Islet precursor cell (in vitro differentiated cells): ENCODE data around the gene BORCS6.
"Not testable (repeated sequence)": the region's sequence is repeated elsewhere in the genome, so short reads cannot be mapped to it uniquely, and the experiment has no call there.

Experiments
- DNase-seq: peaks from one replicate; pipeline ENCODE4 v3.0.0-alpha.2; 2018

BORCS6 gene

GRCh38 chr17:8189711-8190477 is at the start of gene BORCS6:
TSS of gene BORCS6 (minus strand) at chr17:8190180. CDS start at chr17:8190140, 40 bp downstream.
- peak; percentile 100 for DNase-seq

- no peak for DNase-seq
Observed at GRCh38 chr17:8237886-8238285, 47.9 kb upstream of the BORCS6 start.

DNA sequence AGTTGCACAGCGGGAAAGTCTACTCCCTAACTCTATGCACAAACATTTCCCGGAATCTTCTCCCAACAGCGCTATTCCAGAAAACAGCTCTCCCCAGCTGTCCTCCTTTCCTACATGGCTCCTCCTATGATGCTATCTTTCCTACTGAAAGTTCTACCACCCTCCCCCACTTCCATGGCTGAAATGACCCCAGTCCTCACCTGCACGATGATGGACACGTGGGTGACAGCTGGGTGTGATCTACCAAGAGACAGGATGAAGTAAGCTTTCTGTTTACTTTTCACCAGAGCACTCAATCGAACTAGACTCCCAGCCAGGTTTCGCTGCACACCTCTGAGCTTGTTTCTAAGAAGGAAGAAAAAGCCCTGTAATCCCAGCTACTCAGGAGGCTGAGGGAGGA is 47.2 kb upstream of the BORCS6 start:
- DNase-seq: no peak

DNA sequence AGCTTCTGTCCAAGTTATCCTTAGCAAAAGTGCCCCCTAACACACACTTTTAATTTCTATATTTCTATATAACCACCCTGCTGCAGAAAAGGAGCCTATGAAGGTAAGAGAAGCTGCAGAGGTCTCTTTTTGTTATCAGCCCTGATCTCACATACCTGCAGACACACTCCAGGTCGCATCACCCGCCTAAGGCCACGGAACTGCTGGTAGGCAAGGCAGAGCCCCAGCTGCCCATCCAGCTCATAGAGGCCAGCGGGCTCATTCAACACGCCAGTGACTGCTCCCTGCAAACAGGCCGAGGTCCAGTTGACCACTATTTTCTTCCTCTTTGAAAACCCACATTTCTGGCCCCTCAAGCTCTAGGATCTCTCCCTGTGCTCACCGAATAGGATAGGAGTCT is 45.7 kb upstream of the BORCS6 start:
- DNase-seq: no peak

GRCh38 chr17:8234361-8235270 is 44.6 kb upstream of the BORCS6 start:
- DNase-seq: peak; percentile 49

- peak; percentile 45 for DNase-seq
Observed at GRCh38 chr17:8231701-8232100, 41.7 kb upstream of the BORCS6 start.

- DNase-seq: peak; percentile 60
Observed at GRCh38 chr17:8227238-8227581, 37.2 kb upstream of the BORCS6 start.

DNA sequence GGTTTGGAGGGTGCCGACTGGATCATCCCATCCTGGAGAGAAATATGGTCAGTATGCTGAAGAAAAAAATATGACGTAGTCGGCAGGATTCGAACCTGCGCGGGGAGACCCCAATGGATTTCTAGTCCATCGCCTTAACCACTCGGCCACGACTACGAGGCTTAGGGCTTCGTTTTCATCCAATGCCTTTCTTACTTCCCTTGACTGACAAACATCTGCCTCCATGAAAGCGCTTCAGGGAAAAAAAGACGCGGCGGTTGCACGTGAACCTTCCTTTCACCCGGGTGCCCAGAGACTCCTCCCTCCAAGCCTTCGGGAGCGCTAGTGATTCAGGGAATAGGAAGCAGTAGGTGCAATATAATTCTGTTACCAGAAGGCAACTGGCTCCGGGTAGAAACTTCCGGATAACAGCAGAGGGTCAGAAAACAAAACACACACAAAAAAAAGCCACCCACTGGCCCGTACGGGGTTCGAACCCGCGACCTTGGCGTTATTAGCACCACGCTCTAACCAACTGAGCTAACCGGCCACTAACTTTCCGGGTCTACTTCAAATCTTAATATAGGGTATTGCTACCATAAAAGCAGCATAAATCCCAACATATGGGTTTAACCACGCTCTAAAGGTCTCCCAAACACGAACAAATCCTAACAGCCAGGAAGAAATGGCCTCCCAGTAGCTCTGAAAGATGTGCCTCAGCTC is 36.7 kb upstream of the BORCS6 start:
- DNase-seq: peak; percentile 97

DNA sequence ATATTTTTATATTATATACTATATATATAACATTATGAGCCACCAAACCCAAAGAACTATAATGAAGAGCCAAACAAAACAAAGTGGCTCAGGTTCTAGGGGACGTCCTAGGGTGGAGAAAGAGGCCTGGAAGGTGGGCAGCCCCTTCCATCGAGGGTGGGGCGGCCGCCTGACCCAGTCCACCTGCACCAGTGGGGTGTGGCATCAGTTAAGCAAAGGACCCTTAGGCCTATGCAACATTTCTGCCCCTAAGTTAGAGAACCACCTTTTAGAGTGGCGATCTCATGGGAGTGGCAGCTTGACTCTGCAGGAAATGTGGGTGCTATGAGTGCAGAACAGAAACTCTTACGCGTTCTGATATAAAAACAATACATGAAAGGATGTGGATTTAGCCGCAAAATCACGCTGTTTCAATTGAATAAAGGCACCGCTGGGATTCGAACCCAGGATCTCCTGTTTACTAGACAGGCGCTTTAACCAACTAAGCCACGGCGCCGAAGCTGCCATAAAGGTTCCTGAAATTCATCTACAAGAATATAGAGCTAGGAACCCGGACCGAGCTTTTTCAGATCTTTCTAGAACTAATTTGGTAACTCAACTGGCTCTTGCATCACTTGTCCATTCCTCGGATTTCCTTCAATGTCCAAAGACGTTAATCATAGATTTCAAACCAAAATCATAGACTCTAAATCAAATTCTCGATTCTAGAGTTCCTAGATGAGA is 36.0 kb upstream of the BORCS6 start:
- DNase-seq: peak; percentile 89

GRCh38 chr17:8224891-8225812 is 35.2 kb upstream of the BORCS6 start:
- peak; percentile 47 for DNase-seq

GRCh38 chr17:8223356-8224126 is 33.6 kb upstream of the BORCS6 start:
- peak; percentile 89 for DNase-seq

GRCh38 chr17:8222630-8223355 is 32.8 kb upstream of the BORCS6 start:
- DNase-seq: peak; percentile 98

GRCh38 chr17:8222380-8222629 is 32.3 kb upstream of the BORCS6 start:
- DNase-seq: no peak

DNA sequence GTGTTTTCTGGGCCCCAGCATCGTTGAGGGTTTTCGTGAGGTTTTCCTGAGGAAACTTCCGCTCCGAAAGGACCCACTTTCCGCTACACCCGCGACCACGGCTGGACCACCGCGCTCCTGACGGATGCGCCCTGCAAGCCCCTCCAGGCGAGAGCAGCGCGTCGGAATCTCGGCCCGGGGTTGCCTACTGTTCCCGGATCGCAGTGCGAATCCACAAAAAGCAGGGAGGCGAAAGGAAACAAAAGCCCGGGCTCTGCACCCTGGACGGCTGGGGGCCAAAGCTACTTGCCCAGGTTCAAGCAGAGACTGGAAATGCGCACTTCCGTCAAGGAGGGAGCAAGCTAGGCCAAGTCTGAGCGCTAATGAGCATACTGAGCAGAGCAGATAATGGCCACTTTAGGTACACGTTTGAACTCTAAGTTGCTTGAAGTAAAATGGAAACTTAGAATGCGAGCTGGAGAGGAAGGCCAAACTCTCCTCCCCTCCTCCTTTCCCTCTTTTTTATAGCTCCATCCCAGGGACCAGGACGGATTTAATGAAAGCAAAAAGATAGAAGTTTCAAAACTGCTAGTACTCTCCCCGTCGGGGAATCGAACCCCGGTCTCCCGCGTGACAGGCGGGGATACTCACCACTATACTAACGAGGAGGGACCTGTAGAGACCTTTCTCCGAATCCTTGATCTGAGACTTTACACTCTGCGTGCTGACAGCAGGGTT is 31.8 kb upstream of the BORCS6 start:
- DNase-seq: peak; percentile 96

- peak; percentile 98 for DNase-seq
Observed at GRCh38 chr17:8220783-8221662, 31.0 kb upstream of the BORCS6 start.

DNA sequence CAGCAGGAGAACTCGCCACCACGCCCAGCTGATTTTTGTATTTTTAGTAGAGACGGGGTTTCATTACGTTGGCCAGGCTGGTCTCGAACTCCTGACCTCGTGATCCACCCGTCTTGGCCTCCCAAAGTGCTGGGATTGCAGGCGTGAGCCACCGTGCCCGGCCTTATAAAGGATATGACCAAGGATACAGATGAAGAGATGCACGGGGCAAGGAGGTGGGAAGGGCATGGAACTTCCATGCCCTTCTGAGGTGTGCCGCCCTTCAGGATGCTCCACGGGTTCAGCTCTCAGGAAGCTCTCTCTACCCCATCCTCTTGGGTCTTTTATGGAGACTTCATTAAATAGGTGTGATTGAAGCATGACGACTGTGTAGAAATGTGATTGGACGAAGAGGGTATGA is 24.0 kb upstream of the BORCS6 start:
- not testable (repeated sequence) for DNase-seq

- peak; percentile 63 for DNase-seq
Observed at GRCh38 chr17:8212312-8213180, 22.6 kb upstream of the BORCS6 start.
